GM23338 (cell line): Measurements from ENCODE around the gene ABCA6.

Source experiments
- CREB1 ChIP-seq: fragments of 250-450 bp; sonication (Bioruptor Pico); IDR thresholded peaks from 2 replicates; pipeline ENCODE4 v1.5.0; 2020; ENCODE audit warnings: low read depth, mild to moderate bottlenecking, moderate library complexity
- CTCF ChIP-seq, 2 experiments: fragments of 200-600 bp in 1 of 2; sonication (generic) in 1 of 2; conservative IDR thresholded peaks; 2 replicates each; pipeline versions ENCODE4 v1.5.1 to v1.6.1; 2016 to 2017; ENCODE audit warnings: antibody characterized with exemption in 2 of 2, low read depth in 2 of 2, mild to moderate bottlenecking in 2 of 2, moderate library complexity in 1 of 2
- EZH2 ChIP-seq: fragments of 200-600 bp; sonication (generic); IDR thresholded peaks from one replicate; pipeline ENCODE4 v1.8.0; 2017; ENCODE audit warnings: antibody characterized with exemption, mild to moderate bottlenecking, low read depth; ENCODE audit not compliant: unreplicated experiment
- POLR2AphosphoS5 ChIP-seq: IDR thresholded peaks from 2 replicates; pipeline ENCODE4 v1.6.1; 2016; ENCODE audit warnings: antibody characterized with exemption, low read depth
- REST ChIP-seq: IDR thresholded peaks from one replicate; pipeline ENCODE4 v1.6.1; 2018; ENCODE audit warnings: antibody characterized with exemption; ENCODE audit not compliant: unreplicated experiment

- TF ChIP-seq REST (no peak), CTCF (conservative IDR thresholded peaks at IDR 0.05; ENCODE audit: low read depth in 2 of 2) (peak; percentile 65 to 77), CREB1 (CRISPR knock-in tag) (peak; percentile 76), EZH2 (no peak), POLR2AphosphoS5 (no peak)
These were observed 56.8 kb downstream of the ABCA6 start for GRCh38 chr17:69084911-69085310.
